Activated CD4-positive, alpha-beta T cell treated with anti-CD3 and anti-CD28 coated beads, Interleukin-10, Interleukin-2, amounts not matched to agents 100 ng/mL and 50 ng/mL, durations not matched to agents 16 hours and 8 hours (primary cell): ENCODE results near the gene GAS2L2.
"Not testable (repeated sequence)": the region's sequence is repeated elsewhere in the genome, so short reads cannot be mapped to it uniquely, and the experiment has no call there.

ENCODE experiments used
- DNase-seq: peaks from one replicate; pipeline ENCODE4 v3.0.0-alpha.2; 2020

GAS2L2 gene

GRCh38 chr17:35726127-35726952, 26.7 kb downstream of the GAS2L2 start:
- DNase-seq, result no peak

GRCh38 chr17:35725802-35726126, 27.3 kb downstream of the GAS2L2 start:
- no peak for DNase-seq

GRCh38 chr17:35725058-35725457, 28.0 kb downstream of the GAS2L2 start:
- DNase-seq, result no peak

GRCh38 chr17:35723735-35724134, 29.3 kb downstream of the GAS2L2 start:
- no peak for DNase-seq

- DNase-seq, result no peak
Measured at GRCh38 chr17:35717475-35717874, 35.6 kb downstream of the GAS2L2 start.

GRCh38 chr17:35716897-35717465, 36.1 kb downstream of the GAS2L2 start:
- no peak for DNase-seq

GRCh38 chr17:35716173-35716572, 36.9 kb downstream of the GAS2L2 start:
- DNase-seq, result no peak

- DNase-seq, result no peak
Measured at GRCh38 chr17:35715416-35715815, 37.6 kb downstream of the GAS2L2 start.

GRCh38 chr17:35714988-35715387, 38.1 kb downstream of the GAS2L2 start:
- no peak for DNase-seq

- DNase-seq, result no peak
Measured at GRCh38 chr17:35713069-35713728, 39.8 kb downstream of the GAS2L2 start.

GRCh38 chr17:35710950-35711349, 42.1 kb downstream of the GAS2L2 start:
- no peak for DNase-seq

GRCh38 chr17:35709874-35710273, 43.2 kb downstream of the GAS2L2 start:
- no peak for DNase-seq

- no peak for DNase-seq
Measured at GRCh38 chr17:35708951-35709350, 44.1 kb downstream of the GAS2L2 start.

GRCh38 chr17:35708149-35708548, 44.9 kb downstream of the GAS2L2 start:
- no peak for DNase-seq

GRCh38 chr17:35705705-35706104, 47.3 kb downstream of the GAS2L2 start:
- no peak for DNase-seq

GRCh38 chr17:35705230-35705629, 47.8 kb downstream of the GAS2L2 start:
- no peak for DNase-seq

GRCh38 chr17:35703308-35703707, 49.7 kb downstream of the GAS2L2 start:
- DNase-seq, result not testable (repeated sequence)

GRCh38 chr17:35701491-35701890, 51.5 kb downstream of the GAS2L2 start:
- no peak for DNase-seq

GRCh38 chr17:35700150-35700549, 52.9 kb downstream of the GAS2L2 start:
- no peak for DNase-seq

- no peak for DNase-seq
Measured at GRCh38 chr17:35698800-35699199, 54.2 kb downstream of the GAS2L2 start.

- DNase-seq, result no peak
Measured at GRCh38 chr17:35695613-35696012, 57.4 kb downstream of the GAS2L2 start.

- DNase-seq, result no peak
Measured at GRCh38 chr17:35694906-35695305, 58.1 kb downstream of the GAS2L2 start.
